ENCODE data around the gene GLYATL3.

The GLYATL3 gene

DNA sequence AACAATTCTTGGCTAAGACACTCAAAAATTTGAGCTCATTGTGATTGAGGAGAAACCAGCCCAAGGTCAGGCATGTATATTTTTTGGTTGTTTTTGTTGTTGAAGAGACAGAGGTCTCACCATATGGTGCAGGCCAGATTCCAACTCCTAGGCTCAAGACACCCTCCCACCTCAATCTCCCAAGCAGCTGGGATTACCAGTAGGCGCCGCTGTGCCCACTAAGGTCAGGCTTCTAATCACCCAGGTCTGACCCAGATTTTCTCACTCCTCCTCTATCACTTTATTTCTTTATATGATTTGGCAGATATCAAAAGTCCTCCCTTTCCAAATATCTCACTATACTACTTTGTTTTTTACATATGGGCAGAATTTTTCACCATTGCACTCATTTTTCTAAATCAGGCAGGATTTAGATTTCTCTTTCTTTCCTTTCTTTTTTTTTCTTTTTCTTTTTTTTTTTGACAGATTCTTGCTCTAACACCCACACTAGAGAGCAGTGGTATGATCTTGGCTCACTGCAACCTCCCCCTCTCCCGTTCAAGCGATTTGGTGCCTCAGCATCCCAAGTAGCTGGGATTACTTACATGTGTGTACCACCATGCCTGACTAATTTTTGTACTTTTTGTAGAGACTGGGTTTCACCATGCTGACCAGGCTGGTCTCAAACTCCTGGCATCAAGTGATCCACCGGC lies 49.0 kb downstream of the GLYATL3 start:
- TF ChIP-seq ZNF274 (IDR thresholded peaks at IDR 0.05; ENCODE audit: low read depth, low read length) = no peak
- no peak overlapping the region for H3K4me3 ChIP-seq (ENCODE audit: low read length)

DNA sequence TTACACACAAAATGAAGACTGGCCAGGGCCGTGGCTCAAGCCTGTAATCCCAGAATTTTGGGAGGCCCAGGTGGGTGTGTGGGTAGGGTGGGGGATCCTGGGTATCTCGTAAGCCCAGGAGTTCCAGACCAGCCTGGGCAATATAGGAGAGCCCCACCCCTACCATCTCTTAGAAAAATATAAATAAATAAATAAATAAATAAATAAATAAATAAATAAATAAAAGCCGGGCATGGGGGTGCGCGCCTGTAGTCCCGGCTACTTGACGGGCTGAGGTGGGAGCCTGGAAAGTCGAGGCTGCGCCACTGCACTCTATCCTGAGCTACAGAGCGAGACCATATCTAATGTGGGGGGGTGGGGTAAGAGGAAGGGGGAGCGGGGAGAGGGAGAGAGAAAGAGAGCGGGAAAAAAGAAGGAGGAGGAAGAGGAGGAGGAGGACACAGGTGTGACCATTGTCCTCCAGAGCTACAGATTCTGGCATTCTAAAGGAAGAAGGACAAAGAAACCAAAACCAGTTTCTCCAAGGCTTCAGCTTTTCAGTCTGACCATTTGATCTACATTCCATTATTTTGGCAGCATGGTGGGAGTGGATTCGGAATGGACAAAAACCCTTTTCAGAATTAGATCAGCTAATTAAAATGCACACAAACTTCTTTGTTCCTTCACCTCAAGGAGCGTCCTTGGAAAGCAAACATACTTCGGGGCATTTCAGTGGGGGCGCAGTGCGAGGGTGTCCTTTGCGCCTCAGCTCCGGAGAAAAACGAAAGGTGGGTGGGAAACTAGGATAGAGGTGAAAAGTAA lies 50.2 kb downstream of the GLYATL3 start:
- no peak for TF ChIP-seq ZNF274 (IDR thresholded peaks at IDR 0.05; ENCODE audit: low read depth, low read length)
- no peak overlapping the region; the same call in 1 of the 2 replicates for H3K4me3 ChIP-seq (ENCODE audit: low read length)

DNA sequence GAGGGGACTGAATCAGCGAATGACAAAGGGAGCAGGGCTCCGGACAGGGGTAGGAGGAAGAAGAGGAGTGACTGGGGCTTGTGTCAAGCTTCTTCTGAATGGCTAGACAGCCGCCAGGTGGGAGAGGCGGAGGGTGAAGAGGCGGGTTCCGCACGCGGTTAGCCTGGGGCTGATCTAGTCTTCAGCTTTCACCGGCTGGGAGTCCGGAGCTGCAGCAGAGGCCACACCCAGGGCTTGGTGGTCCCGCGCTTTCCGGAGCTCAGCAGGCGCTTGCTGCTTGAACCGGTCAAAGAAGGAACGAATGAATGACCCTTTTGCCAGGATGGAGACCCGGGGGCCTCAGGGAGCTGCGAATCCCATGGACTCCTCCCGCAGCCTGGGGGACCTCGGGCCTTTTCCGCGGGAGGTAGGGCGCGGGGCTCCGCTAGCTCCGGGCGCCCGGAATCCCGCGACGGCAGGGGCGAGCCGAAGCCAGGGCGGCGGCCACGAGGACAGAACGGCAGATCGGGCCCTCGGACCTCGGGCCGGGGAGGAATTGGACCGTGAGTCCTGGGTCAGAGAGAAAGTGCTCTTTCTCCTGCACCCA lies 50.9 kb downstream of the GLYATL3 start, which contains the start of gene C6orf141:
TSS of gene C6orf141 (plus strand) at position 177 of the 586 bp plus-strand sequence. CDS start at position 302, 125 bp downstream.
- TF ChIP-seq ZNF274 (IDR thresholded peaks at IDR 0.05; ENCODE audit: low read depth, low read length) = no peak
- peak within 1 kb of the TSS; percentile 38 for H3K4me3 ChIP-seq (ENCODE audit: low read length)

DNA sequence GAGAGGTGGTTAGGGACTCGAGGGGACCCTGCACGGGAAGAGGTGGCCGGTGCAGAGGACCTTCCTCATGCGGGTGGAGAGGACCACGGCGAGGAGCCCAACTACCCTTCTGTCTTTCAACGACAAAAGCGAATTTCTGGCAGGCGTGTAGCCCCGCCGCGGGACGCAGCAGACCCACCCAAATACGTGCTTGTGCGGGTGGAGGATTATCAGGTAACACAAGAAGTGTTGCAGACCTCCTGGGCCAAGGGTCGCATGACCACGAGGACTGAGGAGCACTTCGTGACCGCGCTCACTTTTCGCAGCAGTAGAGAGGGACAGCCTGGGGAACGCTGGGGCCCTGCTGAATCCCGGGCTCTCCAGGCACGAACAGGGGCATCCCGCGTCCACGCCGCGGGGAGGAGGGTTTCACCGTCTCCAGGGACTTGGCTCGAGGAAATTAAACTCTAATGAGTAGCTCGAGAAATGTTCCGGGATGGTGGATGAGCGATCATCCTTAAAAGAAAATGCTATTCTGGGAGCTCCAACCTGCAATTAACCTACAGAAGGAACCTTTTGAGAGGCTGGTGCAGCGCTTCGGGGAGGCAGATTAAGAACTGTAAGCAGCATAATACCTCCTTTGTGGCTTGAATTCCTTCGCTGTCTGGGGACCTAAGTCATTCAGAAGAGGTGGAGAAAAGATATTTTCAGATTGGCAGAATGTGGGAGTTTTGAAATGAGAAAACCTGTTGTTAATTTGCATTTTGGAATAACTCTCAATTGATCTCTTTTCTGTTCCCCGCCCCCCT lies 51.5 kb downstream of the GLYATL3 start:
- no peak for TF ChIP-seq ZNF274 (IDR thresholded peaks at IDR 0.05; ENCODE audit: low read depth, low read length)
- H3K4me3 ChIP-seq (ENCODE audit: low read length) = peak overlapping the region; percentile 38

DNA sequence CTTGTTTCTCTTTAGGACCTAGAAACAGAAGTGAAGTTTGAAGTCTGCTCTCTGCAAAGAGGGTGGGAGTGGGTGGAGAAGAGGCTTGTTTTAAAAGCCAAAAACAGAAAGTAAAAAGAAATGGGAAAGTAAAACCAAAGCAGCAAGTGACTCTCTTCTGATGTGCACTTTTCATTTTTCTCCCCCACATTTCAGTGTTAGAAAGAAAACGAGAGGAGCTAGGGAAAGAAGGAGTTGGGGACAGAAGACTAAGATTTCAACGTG lies 52.1 kb downstream of the GLYATL3 start:
- no peak for TF ChIP-seq ZNF274 (IDR thresholded peaks at IDR 0.05; ENCODE audit: low read depth, low read length)
- H3K4me3 ChIP-seq (ENCODE audit: low read length) = peak overlapping the region; percentile 38

DNA sequence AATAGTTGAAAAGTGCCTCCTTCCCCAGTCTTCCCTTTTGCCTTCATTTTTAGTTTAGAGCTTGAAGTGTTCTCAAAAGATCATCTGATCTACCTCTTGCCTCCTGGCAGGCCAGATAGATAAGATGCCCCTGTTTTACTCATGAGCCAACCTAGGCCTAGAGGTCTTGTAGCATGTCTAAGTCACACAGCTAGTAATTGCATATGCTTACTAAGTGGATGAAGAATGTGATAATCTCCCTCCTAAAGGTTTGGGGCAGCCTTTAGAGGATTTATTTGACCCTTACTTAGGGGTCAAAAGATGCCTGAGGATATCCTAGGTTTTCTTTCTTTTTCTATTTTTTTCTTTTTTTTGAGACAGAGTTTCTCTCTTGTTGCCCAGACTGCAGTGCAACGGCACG lies 52.9 kb downstream of the GLYATL3 start:
- no peak for TF ChIP-seq ZNF274 (IDR thresholded peaks at IDR 0.05; ENCODE audit: low read depth, low read length)
- H3K4me3 ChIP-seq (ENCODE audit: low read length) = no peak overlapping the region

DNA sequence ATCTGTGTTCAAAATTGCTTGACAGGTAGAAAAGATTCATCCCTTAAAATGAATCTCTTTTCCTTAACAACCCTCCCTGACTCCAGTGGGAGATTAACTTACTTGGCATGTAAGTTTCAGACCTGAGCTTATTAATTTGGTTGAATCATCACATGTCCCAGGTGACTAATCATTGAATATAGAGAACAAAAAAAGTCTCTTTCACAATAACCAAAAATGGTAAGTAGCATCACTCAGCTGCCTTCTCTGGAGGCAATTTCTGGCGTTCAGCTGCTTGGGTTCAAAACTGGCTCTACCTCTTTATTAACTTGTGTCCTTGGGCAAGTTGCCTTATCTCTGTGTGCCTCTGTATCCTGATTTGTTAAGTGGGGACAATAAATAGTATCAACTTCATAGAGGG lies 53.7 kb downstream of the GLYATL3 start:
- no peak for TF ChIP-seq ZNF274 (IDR thresholded peaks at IDR 0.05; ENCODE audit: low read depth, low read length)
- H3K4me3 ChIP-seq (ENCODE audit: low read length) = no peak overlapping the region

DNA sequence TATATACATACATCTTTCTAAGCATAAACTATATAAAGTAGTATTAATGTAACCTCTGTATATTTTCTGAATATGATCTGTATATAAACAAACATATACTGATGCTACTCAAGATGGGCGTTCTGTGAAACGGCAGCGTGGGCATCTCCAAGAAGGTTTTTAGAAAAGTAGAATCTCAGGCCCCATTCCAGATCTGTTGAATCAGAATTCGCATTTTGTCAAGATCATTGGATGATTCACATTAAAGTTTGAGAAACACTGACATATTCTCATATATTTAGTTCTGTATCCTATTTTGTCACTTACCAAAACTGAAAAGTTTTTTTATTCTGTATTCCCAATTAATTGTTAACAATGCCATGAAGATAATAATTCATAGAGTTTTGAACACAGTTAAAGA lies 56.2 kb downstream of the GLYATL3 start:
- no peak for TF ChIP-seq ZNF274 (IDR thresholded peaks at IDR 0.05; ENCODE audit: low read depth, low read length)
- no peak overlapping the region for H3K4me3 ChIP-seq (ENCODE audit: low read length)

DNA sequence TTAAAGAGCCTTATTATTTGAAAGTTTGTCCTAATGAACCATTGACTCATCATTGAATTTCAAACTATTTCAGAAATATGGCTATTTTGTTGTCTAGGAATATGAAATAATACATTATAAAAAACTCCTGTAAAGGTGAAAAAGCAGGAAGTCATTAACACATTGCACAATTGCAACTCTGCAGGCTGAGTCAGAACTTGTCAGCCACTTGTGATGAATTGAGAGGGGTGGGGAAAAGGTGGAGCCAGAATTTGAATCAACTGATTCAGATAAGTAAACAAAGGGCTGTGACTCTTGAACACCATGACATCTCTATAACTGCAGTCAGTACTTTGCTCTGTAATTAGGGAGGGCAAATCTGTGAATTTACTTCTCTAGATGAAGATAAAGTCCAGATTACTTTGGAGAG lies 56.7 kb downstream of the GLYATL3 start:
- TF ChIP-seq ZNF274 (IDR thresholded peaks at IDR 0.05; ENCODE audit: low read depth, low read length) = no peak
- no peak overlapping the region for H3K4me3 ChIP-seq (ENCODE audit: low read length)

DNA sequence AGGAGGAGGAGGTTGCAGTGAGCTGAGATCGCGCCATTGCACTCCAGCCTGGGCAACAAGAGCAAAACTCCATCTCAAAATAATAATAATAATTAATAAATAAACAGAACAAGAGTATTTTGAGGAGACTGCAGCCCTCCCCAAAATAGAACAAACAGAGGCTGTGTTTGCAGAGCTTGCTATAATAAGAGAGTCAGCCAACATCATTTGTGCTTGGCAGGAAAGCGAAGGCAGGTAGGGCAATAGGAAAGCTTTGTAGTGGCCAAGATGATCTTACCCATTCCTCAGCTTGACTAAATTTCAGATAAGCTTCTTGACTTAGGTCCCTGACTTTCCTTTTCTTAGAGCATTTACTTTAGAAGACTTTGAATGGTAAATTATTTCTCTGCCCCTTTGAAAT lies 57.5 kb downstream of the GLYATL3 start:
- TF ChIP-seq ZNF274 (IDR thresholded peaks at IDR 0.05; ENCODE audit: low read depth, low read length) = no peak
- H3K4me3 ChIP-seq (ENCODE audit: low read length) = no peak overlapping the region

DNA sequence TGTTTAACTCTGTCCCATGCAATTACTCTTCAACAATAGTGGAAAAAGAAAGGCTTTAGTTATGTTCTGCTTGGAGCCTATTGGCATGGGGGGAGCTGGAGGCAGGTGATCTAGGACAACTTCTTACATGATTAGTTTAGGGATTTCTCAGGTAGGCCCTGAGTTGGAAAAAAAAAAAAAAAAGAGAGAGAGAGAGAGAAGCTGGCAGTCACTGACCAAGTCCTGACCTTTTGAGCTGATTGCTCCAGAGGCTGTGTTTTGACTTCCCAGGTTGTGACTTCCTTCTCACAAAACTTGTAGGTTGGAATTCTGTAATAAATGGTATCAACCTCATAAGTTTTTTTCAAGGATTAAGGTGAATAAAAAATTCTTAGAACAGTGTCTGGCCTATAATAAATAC lies 58.5 kb downstream of the GLYATL3 start:
- H3K4me3 ChIP-seq (ENCODE audit: low read length) = no peak overlapping the region
- TF ChIP-seq ZNF274 (IDR thresholded peaks at IDR 0.05; ENCODE audit: low read depth, low read length) = no peak

DNA sequence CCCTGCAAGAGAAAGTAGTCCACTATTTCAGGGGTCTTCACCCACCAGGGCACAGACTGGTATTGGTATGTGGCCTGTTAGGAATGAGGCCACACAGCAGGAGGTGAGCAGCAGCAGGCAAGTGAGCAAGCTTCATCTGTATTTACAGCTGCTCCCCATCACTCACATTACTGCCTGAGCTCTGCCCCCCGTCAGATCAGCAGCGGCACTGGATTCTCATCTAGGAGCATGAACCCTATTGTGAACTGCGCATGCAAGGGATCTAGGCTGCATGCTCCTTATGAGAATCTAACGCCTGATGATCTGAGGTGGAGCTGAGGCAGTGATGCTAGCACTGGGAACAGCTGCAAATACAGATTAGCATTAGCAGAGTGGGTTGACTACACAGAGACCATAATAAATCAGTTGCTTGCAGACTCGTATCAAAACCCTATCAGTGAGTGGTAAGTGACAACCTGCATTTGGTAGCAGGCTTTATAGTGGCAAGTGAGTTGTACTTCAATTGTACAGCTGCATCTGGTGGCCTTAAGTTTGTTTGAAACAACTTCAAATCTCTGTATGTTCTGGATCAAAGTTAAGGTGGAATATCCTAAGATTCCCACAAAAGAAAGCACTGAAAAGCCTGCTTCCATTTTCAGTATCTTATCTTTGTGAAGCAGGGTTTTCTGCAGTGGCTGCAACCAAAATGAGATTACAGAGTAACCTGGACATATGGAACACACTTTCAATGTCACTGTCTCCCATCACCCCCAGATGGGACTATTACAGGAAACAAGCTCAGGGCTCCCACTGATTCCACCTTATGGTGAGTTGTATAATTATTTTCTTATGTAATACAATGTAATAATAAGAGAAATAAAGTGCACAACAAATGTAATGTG lies 63.5 kb downstream of the GLYATL3 start:
- H3K4me3 ChIP-seq (ENCODE audit: low read length) = no peak overlapping the region
- no peak for TF ChIP-seq ZNF274 (IDR thresholded peaks at IDR 0.05; ENCODE audit: low read depth, low read length)

DNA sequence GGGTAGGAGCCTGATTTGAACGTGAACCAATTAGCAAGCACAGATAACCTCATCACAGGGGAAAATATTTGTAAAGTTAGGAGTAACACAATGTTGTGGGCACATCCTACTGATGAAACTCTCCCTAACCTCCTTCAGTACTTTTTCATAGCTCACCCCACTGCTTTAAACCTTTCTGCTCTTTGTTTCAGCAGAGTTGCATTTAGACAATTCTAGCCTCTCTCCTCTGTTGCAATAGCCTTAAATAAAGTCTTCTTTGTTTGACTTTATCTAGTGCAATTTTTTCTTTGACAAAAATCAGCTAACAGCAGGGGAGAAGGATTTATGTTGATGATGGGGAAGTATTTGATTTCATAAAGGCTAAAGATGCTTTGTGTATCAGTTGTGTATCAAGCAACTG lies 64.8 kb downstream of the GLYATL3 start:
- no peak overlapping the region for H3K4me3 ChIP-seq (ENCODE audit: low read length)
- no peak for TF ChIP-seq ZNF274 (IDR thresholded peaks at IDR 0.05; ENCODE audit: low read depth, low read length)

Data from GM08714 (cell line).